Activated CD8-positive, alpha-beta T cell treated with anti-CD3 and anti-CD28 coated beads for 36 hours (primary cell): Measurements from ENCODE around the gene PRR14. TPM values are rescaled to one million over a fixed set of nuclear protein-coding genes. Genes with fewer than 3 reads are reported as not detected.
A peak's percentile ranks its signal among the peaks of the same experiment; 100 is the strongest.

ENCODE experiments used
- ATAC-seq: fragments of 200-7000 bp; cut with Tn5 transposase; one replicate; pipeline ENCODE4 v1.10.0; 2021; ENCODE audit warnings: mild to moderate bottlenecking, moderate library complexity
- CTCF ChIA-PET: fragments of 350-600 bp; sonication (Branson Sonifier 250); formaldehyde crosslinking; loops from one replicate; lab custom pipeline; 2021; ENCODE audit warnings: antibody characterized with exemption; lab: Charles Lee
- POLR2A ChIA-PET: fragments of 350-600 bp; sonication (Branson Sonifier 250); formaldehyde crosslinking; loops from one replicate; lab custom pipeline; 2021; ENCODE audit warnings: antibody characterized with exemption; lab: Charles Lee
- DNase-seq: peaks from one replicate; pipeline ENCODE4 v3.0.0-alpha.2; 2020
- H3K27ac Mint-ChIP-seq: one replicate; pipeline ENCODE4 v1.8.0; 2021; ENCODE audit warnings: mild to moderate bottlenecking, mixed read lengths
- H3K27me3 Mint-ChIP-seq: one replicate; pipeline ENCODE4 v1.8.0; 2021; ENCODE audit warnings: mixed read lengths
- H3K36me3 Mint-ChIP-seq: one replicate; pipeline ENCODE4 v1.8.0; 2021; ENCODE audit warnings: low read depth, mixed read lengths
- H3K4me1 Mint-ChIP-seq: one replicate; pipeline ENCODE4 v1.8.0; 2021; ENCODE audit warnings: low read depth, mixed read lengths
- H3K4me3 Mint-ChIP-seq: one replicate; pipeline ENCODE4 v1.8.0; 2021; ENCODE audit warnings: mild to moderate bottlenecking, moderate library complexity, mixed read lengths
- H3K9me3 Mint-ChIP-seq: one replicate; pipeline ENCODE4 v1.8.0; 2021; ENCODE audit warnings: mixed read lengths
- CTCF ChIP-seq: fragments of 200-600 bp; IDR thresholded peaks from one replicate; pipeline ENCODE4 v1.8.0; 2022; ENCODE audit warnings: antibody characterized with exemption, mild to moderate bottlenecking
- intact Hi-C: fragments of 100-400 bp; cut with micrococcal nuclease; formaldehyde crosslinking; loops from one replicate; pipeline ENCODE4 v1.10.0; 2022
- total RNA-seq, 2 experiments: library from RNA; stranded (reverse); gene quantifications; one replicate each; pipeline ENCODE4 v1.2.3, GENCODE V29; 2021

PRR14 gene
- total RNA-seq, 2 experiments from 2014 or later = 74.0 to 76.6 TPM

DNA sequence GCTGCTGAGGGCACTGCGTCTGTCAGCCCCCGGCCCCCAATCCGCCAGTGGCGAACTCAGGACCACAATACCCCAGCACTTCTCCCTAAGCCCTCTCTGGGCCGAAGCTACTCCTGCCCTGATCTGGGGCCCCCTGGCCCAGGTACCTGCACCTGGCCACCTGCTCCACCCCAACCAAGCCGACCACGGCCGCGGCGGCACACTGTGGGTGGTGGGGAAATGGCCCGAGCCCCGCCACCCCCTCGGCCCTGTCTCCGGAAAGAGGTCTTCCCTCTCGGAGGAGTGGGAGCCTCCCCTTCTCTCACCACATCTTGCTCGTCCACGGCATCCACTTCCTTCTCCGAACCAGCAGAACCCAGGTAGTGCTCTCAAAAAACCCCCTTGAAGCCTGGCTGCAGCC, 4.1 kb downstream of the PRR14 start:
- intact Hi-C loops = loop anchor here (10.0 kb wide), 1 partner anchor 240 kb away; the partner anchor contains the start of genes BCL7C and CTF1
- POLR2A ChIA-PET = interaction anchor here (0.8 kb wide), 1 partner anchor 23 kb away, joined by 3 read pairs; no protein-coding TSS in a partner anchor

DNA sequence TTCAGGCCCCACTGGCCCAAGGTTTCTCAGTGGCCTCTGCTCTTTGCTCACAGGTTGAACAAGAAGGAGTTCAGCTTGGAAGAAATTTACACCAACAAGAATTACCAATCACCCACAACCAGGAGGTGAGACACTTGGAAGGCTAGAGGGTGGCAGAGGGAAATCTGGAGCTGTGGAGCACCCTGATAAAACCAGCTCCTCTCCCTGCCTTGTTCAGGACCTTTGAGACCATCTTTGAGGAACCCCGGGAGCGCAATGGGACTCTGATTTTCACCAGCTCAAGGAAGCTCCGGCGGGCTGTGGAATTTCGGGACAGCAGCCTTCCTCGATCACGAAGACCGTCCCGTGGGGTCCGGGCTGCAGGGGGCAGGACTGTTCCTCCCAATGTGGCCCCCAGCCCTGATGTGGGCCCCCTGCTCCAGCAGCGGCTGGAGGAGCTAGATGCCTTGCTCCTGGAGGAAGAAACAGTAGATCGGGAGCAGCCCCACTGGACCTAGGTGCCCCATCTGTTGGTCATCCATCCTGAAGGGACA, 5.1 kb downstream of the PRR14 start:
- ATAC-seq = no peak

More for the DNA sequence above, 4.1 kb downstream of the PRR14 start:
- no peak for TF ChIP-seq CTCF
- peaks cover 42% of the 10 kb centered on the region for H3K36me3 Mint-ChIP-seq
- H3K4me3 Mint-ChIP-seq = no peak overlapping the region
- peaks cover 38% of the 10 kb centered on the region for H3K4me1 Mint-ChIP-seq
- no peaks in the 10 kb centered on the region for H3K9me3 Mint-ChIP-seq
- CTCF ChIA-PET = interaction anchor here (3.7 kb wide), 1 partner anchor 42 kb away, joined by 13 read pairs; no protein-coding TSS in a partner anchor
- DNase-seq (no peak), ATAC-seq (no peak)
- H3K27ac Mint-ChIP-seq = peak overlapping the region; percentile 22
- H3K27me3 Mint-ChIP-seq = no peaks in the 10 kb centered on the region

GRCh38 chr16:30656388-30656787, 5.6 kb downstream of the PRR14 start:
- intact Hi-C loops = loop anchor here (10.0 kb wide), 1 partner anchor 238 kb away; the partner anchor contains the start of genes BCL7C and CTF1
- ATAC-seq = no peak
- H3K27ac Mint-ChIP-seq = peak overlapping the region; percentile 92
- ChIA-PET POLR2A (interaction anchor here (0.6 to 1.2 kb wide), 5 partner anchors 7 to 540 kb away, joined by 3 to 4 read pairs (median 3); partner anchors contain the start of gene ZNF688), CTCF (interaction anchor here (0.8 to 3.7 kb wide), 2 partner anchors 16 to 40 kb away, joined by 3 to 13 read pairs; no protein-coding TSS in a partner anchor)
- H3K36me3 Mint-ChIP-seq = peaks cover 52% of the 10 kb centered on the region
- TF ChIP-seq CTCF = no peak
- no peak for DNase-seq
- H3K4me3 Mint-ChIP-seq = no peak overlapping the region
- H3K4me1 Mint-ChIP-seq = peaks cover 38% of the 10 kb centered on the region
- H3K9me3 Mint-ChIP-seq = no peaks in the 10 kb centered on the region
- H3K27me3 Mint-ChIP-seq = no peaks in the 10 kb centered on the region

More for the DNA sequence above, 5.1 kb downstream of the PRR14 start:
- ChIA-PET POLR2A (interaction anchor here (0.6 to 1.2 kb wide), 2 partner anchors 84 to 539 kb away, joined by 3 to 4 read pairs; partner anchors contain the start of gene ZNF688), CTCF (interaction anchor here (0.8 to 3.7 kb wide), 2 partner anchors 17 to 41 kb away, joined by 3 to 13 read pairs; no protein-coding TSS in a partner anchor)
- peak overlapping the region; percentile 92 for H3K27ac Mint-ChIP-seq
- H3K4me1 Mint-ChIP-seq = peaks cover 35% of the 10 kb centered on the region
- no peaks in the 10 kb centered on the region for H3K27me3 Mint-ChIP-seq
- DNase-seq = no peak
- peaks cover 48% of the 10 kb centered on the region for H3K36me3 Mint-ChIP-seq
- H3K9me3 Mint-ChIP-seq = no peaks in the 10 kb centered on the region
- no peak for TF ChIP-seq CTCF
- intact Hi-C loops = loop anchor here (10.0 kb wide), 1 partner anchor 239 kb away; the partner anchor contains the start of genes BCL7C and CTF1
- no peak overlapping the region for H3K4me3 Mint-ChIP-seq

GRCh38 chr16:30656974-30657865, 6.5 kb downstream of the PRR14 start:
- no peak for ATAC-seq
- ChIA-PET CTCF (interaction anchor here (0.6 to 3.7 kb wide), 4 partner anchors 15 to 479 kb away, joined by 3 to 13 read pairs (median 6); no protein-coding TSS in a partner anchor), POLR2A (interaction anchor here (0.6 to 1.1 kb wide), 4 partner anchors 8 to 122 kb away, joined by 3 to 4 read pairs (median 3); no protein-coding TSS in a partner anchor)
- Mint-ChIP-seq H3K4me1 (peaks cover 41% of the 10 kb centered on the region), H3K27ac (peak overlapping the region; percentile 92), H3K36me3 (peaks cover 54% of the 10 kb centered on the region), H3K27me3 (no peaks in the 10 kb centered on the region), H3K4me3 (peak overlapping the region; percentile 76), H3K9me3 (no peaks in the 10 kb centered on the region)
- TF ChIP-seq CTCF = no peak
- intact Hi-C loops = loop anchor here (10.0 kb wide), 1 partner anchor 238 kb away; the partner anchor contains the start of genes BCL7C and CTF1
- DNase-seq = no peak
